Femur (tissue), 1 donor: ENCODE results near the gene FHOD3.

Source experiments
- DNase-seq: peaks from one replicate; pipeline ENCODE4 v3.0.0-alpha.2; 2017

FHOD3 gene

GRCh38 chr18:36676629-36677028 lies 379.1 kb downstream of the FHOD3 start:
- no peak for DNase-seq

GRCh38 chr18:36680042-36680441 lies 382.5 kb downstream of the FHOD3 start:
- no peak for DNase-seq

- no peak for DNase-seq
These were observed 388.1 kb downstream of the FHOD3 start for GRCh38 chr18:36685580-36685979.

- peak; percentile 79 for DNase-seq
These were observed 390.8 kb downstream of the FHOD3 start for GRCh38 chr18:36688020-36688965.

GRCh38 chr18:36692371-36692770 lies 394.9 kb downstream of the FHOD3 start:
- DNase-seq: no peak

- DNase-seq: peak; percentile 45
These were observed 395.4 kb downstream of the FHOD3 start for GRCh38 chr18:36692921-36693332.

GRCh38 chr18:36693931-36694620 lies 396.6 kb downstream of the FHOD3 start:
- DNase-seq: peak; percentile 47

GRCh38 chr18:36695806-36696205 lies 398.3 kb downstream of the FHOD3 start:
- no peak for DNase-seq

GRCh38 chr18:36697905-36698304 lies 400.4 kb downstream of the FHOD3 start:
- DNase-seq: no peak

- DNase-seq: no peak
These were observed 403.4 kb downstream of the FHOD3 start for GRCh38 chr18:36700955-36701354.

GRCh38 chr18:36702401-36703013 lies 405.0 kb downstream of the FHOD3 start:
- no peak for DNase-seq

GRCh38 chr18:36704156-36704555 lies 406.6 kb downstream of the FHOD3 start:
- no peak for DNase-seq

- DNase-seq: no peak
These were observed 408.8 kb downstream of the FHOD3 start for GRCh38 chr18:36706134-36706881.

GRCh38 chr18:36708366-36708765 lies 410.9 kb downstream of the FHOD3 start:
- no peak for DNase-seq

GRCh38 chr18:36709315-36709714 lies 411.8 kb downstream of the FHOD3 start:
- no peak for DNase-seq

- DNase-seq: no peak
These were observed 413.7 kb downstream of the FHOD3 start for GRCh38 chr18:36711014-36711725.

- no peak for DNase-seq
These were observed 414.4 kb downstream of the FHOD3 start for GRCh38 chr18:36711813-36712444.

GRCh38 chr18:36714476-36714875 lies 417.0 kb downstream of the FHOD3 start:
- no peak for DNase-seq

GRCh38 chr18:36717422-36718110 lies 420.1 kb downstream of the FHOD3 start:
- DNase-seq: no peak

- DNase-seq: no peak
These were observed 421.3 kb downstream of the FHOD3 start for GRCh38 chr18:36718705-36719328.

GRCh38 chr18:36719630-36720029 lies 422.1 kb downstream of the FHOD3 start:
- no peak for DNase-seq
